ENCODE data around the gene SETBP1.

The SETBP1 gene

DNA sequence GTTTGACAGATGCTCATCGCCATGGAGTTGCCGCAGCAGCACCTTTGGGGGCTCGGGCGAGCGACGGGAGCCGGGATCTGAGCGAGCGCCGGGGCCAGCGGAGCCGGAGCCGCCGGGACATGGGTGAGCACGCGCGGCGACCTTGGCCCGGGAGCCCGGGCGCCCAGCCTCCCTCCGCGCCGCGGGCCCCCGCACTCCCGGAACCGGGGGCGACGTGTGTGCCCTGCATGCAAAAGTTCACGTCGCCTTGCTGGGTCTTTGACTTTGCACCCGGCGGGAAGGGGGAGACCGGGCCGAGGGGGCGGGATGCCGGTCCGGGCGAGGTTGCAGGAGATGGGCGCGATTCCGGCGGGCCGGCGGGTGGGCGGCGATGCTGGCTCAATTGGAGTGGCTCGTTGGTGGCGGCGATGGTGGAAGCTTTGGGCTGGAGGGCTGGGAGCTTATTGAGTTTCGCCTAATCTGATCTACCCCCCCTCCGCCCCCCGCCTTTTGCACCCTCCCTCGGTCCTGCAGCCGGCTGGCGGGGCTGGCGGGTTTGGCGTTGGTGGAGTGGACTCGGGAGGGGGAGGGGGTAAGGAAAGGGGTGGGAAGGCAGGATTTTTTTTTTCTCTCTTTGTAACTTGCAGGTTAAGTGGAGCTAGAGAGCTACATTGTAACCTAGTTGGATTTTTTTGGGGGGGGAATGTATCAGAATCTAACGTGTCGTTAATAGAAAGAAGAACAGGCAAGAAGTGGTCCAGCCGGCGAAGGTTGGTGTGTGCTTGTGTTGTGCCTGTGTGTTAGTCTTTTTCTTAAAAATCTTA, at the start of gene SETBP1:
TSS of gene SETBP1 (plus strand) at position 616 of the 803 bp plus-strand sequence. CDS start 20,459 bp downstream, outside the sequence.
- no peak for DNase-seq (ENCODE audit: low spot score)

- DNase-seq (ENCODE audit: low spot score), result no peak
Observed at GRCh38 chr18:44632469-44633145, 48.1 kb upstream of the SETBP1 start.

DNA sequence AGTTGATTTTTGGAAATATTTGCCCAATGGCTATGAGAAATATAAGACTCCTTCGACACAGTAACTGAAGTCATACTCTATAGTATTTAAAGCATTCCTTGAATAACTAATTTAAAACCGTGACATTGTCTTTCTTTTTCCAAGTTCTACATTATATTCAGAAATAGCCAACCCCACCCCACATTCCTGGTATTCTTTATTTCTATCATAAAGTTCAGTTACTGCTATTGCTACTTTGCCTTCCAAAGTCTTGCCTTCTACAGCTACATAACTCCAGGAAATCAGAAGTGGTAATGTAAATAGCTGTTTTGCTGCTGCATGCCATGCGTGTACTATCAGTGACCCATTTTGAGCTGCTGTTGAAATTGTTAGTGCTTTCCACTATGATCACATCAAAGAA, 45.1 kb upstream of the SETBP1 start:
- DNase-seq (ENCODE audit: low spot score), result no peak

- DNase-seq (ENCODE audit: low spot score), result no peak
Observed at GRCh38 chr18:44636241-44636640, 44.4 kb upstream of the SETBP1 start.

- no peak for DNase-seq (ENCODE audit: low spot score)
Observed at GRCh38 chr18:44637210-44638033, 43.3 kb upstream of the SETBP1 start.

GRCh38 chr18:44638034-44638540, 42.6 kb upstream of the SETBP1 start:
- no peak for DNase-seq (ENCODE audit: low spot score)

GRCh38 chr18:44638811-44639210, 41.9 kb upstream of the SETBP1 start:
- no peak for DNase-seq (ENCODE audit: low spot score)

GRCh38 chr18:44643004-44643403, 37.7 kb upstream of the SETBP1 start:
- no peak for DNase-seq (ENCODE audit: low spot score)

GRCh38 chr18:44651478-44651877, 29.2 kb upstream of the SETBP1 start:
- no peak for DNase-seq (ENCODE audit: low spot score)

- DNase-seq (ENCODE audit: low spot score), result no peak
Observed at GRCh38 chr18:44651918-44652572, 28.6 kb upstream of the SETBP1 start.

- DNase-seq (ENCODE audit: low spot score), result no peak
Observed at GRCh38 chr18:44652722-44653121, 28.0 kb upstream of the SETBP1 start.

DNA sequence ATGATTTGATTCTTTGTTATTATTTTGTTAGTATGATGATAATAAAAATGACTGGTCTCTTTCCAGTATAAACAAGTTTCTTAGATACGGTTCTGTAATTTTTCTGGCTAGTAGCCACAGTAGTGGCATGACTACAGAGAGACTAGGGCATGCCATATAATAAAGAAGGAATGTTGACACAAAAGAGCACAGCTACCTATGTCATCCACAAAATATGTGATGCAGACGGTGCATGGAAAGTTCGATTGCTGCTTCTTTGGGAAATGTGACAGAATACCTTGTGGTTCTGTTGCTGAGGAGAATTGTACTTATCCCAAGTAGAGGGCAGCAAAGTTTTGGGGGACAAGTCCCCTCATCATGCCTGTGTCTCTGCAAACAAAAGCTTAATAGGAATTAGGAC, 26.1 kb upstream of the SETBP1 start:
- DNase-seq (ENCODE audit: low spot score), result no peak

DNA sequence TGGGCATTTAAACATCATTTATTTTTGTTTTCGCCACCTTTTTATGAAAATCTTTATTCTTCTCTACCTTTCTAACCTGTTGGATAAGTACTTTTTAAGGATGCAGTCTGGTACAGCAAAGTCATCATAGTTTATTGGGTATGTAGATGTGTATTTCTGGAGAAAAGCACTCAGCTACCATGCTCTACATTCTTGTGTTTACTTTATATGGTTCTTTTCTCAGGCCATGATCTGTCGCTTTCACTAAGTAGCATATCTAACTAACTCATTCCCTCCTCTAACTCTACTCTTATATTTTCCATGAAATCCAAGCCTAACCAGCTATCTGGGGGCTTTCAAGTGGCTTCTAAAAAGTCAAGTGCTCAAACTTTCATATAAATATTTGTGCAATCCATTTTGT, 25.3 kb upstream of the SETBP1 start:
- DNase-seq (ENCODE audit: low spot score), result no peak

- no peak for DNase-seq (ENCODE audit: low spot score)
Observed at GRCh38 chr18:44659771-44660170, 20.9 kb upstream of the SETBP1 start.

DNA sequence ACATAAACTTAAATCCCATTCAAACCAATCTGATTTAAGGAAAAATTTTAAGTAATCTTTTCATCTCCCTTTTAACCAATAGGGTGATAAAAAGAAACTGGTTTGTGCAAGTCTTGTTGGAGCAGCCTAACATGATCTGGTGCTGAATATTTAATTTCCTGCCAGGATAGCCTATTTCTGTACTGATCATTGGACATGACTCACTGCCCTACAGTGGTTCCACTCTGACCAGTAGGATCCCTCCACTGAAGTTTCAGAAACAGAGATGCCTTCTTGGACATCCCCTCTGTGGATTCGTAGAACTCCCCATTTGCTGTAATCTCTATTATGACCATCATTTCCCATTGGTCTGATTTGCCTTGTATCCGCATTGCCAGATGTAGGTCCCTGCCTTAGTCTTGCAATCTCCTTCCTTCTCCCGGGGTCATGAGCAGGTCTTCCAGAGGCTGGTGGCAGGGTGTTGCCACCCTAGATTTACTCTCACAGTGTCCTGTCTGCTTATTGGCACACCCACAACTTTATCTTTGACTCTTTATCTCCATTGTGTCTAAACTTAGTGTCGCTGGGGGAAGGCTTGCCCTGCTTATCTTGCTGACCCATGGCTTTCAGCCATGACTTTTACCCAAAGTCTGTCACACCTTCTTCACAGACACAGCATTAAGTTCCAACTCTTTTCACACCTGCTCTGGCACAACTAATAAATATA, 12.3 kb upstream of the SETBP1 start:
- DNase-seq (ENCODE audit: low spot score), result no peak

- DNase-seq (ENCODE audit: low spot score), result no peak
Observed at GRCh38 chr18:44671914-44672313, 8.8 kb upstream of the SETBP1 start.

DNA sequence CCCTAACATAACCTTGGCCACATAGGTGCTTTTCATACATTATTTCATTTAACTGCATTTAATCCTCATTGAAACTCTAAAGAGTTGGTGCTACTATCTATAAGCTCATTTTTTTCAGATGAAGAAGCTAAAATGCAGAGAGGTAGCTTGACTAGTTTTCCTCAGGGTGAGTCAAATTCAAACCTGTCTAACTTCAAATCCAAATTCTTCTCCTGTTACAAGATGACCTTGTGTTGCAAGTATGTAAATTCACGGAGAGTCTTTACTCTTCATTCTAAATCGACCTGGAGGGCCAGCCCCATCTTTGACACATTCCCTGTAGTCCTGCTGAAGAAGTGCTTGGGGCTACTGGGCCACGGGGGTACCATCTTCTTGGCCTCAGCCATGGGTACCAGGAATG, 8.2 kb upstream of the SETBP1 start:
- no peak for DNase-seq (ENCODE audit: low spot score)

- no peak for DNase-seq (ENCODE audit: low spot score)
Observed at GRCh38 chr18:44673256-44673880, 7.3 kb upstream of the SETBP1 start.

DNA sequence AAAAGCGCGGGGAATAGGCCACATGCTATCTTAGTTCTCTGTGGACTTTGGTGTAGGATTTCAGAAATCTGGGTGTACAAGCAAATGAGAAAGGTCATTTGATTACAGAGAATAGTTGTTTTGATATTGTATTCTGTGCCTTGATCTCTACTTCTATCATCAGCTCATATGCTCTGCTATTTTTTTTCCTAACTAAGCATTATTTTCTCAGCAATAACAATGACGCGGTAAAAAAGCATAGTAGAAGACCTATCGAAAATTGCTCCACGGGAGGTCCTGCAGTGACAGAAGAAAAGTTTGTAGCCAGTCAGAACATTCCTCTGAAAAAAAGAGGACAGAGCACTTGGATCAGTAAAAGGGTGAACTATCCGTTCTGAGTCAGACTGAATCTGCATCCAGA, 2.8 kb upstream of the SETBP1 start:
- no peak for DNase-seq (ENCODE audit: low spot score)

- DNase-seq (ENCODE audit: low spot score), result no peak
Observed at GRCh38 chr18:44678725-44679055, 2.0 kb upstream of the SETBP1 start.
